Measurements from ENCODE around the gene C1QTNF7.

C1QTNF7 gene

DNA sequence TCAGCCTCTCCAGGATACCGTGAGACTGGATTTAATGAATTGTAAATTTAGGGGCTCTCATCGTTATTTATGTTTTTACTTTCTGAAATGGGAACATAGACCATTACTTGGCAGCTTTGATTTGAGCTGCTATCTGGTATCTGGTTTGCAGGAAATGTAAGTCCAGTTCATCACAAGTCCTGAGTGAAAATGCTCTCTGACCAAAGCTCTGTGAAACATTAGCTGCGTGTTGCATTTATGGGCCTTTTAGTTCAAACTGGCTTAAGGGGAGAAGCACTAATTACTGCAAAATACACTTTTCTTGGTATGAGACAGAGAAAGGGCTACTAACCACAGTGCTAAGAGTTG is 42.3 kb downstream of the C1QTNF7 start:
- Histone ChIP-seq H3K4me2 (ENCODE audit: low read length) (no peak overlapping the region), H3K27ac (ENCODE audit: low read depth, low read length) (no peak overlapping the region)
- no peak for TF ChIP-seq EZH2phosphoT487 (IDR thresholded peaks at IDR 0.05; ENCODE audit: borderline replicate concordance, low read length)
- TF ChIP-seq, protein P1, sequence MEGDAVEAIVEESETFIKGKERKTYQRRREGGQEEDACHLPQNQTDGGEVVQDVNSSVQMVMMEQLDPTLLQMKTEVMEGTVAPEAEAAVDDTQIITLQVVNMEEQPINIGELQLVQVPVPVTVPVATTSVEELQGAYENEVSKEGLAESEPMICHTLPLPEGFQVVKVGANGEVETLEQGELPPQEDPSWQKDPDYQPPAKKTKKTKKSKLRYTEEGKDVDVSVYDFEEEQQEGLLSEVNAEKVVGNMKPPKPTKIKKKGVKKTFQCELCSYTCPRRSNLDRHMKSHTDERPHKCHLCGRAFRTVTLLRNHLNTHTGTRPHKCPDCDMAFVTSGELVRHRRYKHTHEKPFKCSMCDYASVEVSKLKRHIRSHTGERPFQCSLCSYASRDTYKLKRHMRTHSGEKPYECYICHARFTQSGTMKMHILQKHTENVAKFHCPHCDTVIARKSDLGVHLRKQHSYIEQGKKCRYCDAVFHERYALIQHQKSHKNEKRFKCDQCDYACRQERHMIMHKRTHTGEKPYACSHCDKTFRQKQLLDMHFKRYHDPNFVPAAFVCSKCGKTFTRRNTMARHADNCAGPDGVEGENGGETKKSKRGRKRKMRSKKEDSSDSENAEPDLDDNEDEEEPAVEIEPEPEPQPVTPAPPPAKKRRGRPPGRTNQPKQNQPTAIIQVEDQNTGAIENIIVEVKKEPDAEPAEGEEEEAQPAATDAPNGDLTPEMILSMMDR (IDR thresholded peaks at IDR 0.05; ENCODE audit: low read depth, low read length, poor library complexity, severe bottlenecking): no peak

DNA sequence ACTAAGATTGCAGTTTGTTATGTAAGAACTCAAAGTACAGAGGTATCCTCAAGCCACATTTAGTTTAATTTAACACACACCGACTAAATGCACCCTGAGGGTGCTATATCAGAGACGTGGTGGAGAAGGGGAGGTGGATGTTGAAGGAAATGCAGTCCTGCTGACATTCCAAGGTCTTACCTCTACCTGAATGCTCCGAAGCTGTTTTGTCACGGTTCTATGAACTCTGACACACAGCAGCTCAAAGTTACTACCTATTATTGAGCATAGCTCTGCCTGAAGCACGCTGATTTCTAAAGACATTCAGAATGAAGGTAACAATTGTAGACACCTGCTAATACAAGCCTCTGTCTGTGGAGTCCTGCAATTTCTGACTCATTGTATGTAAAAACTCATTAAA is 48.6 kb downstream of the C1QTNF7 start:
- Histone ChIP-seq H3K9me3 (ENCODE audit: control insufficient read depth, insufficient read depth, low read length) (no peaks in the 10 kb centered on the region), H3K4me1 (ENCODE audit: control insufficient read depth, low read length) (0 out of 2 replicates have a peak, but pooled peaks cover 2% of the 10 kb centered on the region), H3K79me2 (ENCODE audit: control insufficient read depth, low read length) (no peaks in the 10 kb centered on the region), H3K27me3 (ENCODE audit: control insufficient read depth, low read length) (peaks cover 7% of the 10 kb centered on the region), H3F3A (ENCODE audit: control insufficient read depth, insufficient read depth) (no peaks in the 10 kb centered on the region), H3K4me3 (ENCODE audit: low read length) (no peak overlapping the region), H3K27ac (ENCODE audit: low read depth, low read length) (no peak overlapping the region), H3K36me3 (ENCODE audit: control insufficient read depth, low read length) (no peaks in the 10 kb centered on the region), H4K20me1 (ENCODE audit: control insufficient read depth, insufficient read depth, low read depth, low read length) (no peaks in the 10 kb centered on the region), H3K4me2 (ENCODE audit: low read length) (no peak overlapping the region), H3K9me2 (replicated peaks; ENCODE audit: control insufficient read depth, low read length) (no peaks in the 10 kb centered on the region)
- TF ChIP-seq EZH2phosphoT487 (IDR thresholded peaks at IDR 0.05; ENCODE audit: borderline replicate concordance, low read length): no peak
- TF ChIP-seq, protein P1 (IDR thresholded peaks at IDR 0.05; ENCODE audit: low read depth, low read length, poor library complexity, severe bottlenecking): no peak

More for the DNA sequence above, 42.3 kb downstream of the C1QTNF7 start:
- Histone ChIP-seq H3K79me2 (ENCODE audit: control insufficient read depth, low read length) (no peaks in the 10 kb centered on the region), H3K9me2 (replicated peaks; ENCODE audit: control insufficient read depth, low read length) (no peaks in the 10 kb centered on the region), H3K36me3 (ENCODE audit: control insufficient read depth, low read length) (no peaks in the 10 kb centered on the region), H4K20me1 (ENCODE audit: control insufficient read depth, insufficient read depth, low read depth, low read length) (no peaks in the 10 kb centered on the region), H3K4me1 (ENCODE audit: control insufficient read depth, low read length) (no peaks in the 10 kb centered on the region; the same call in 1 of the 2 replicates), H3F3A (ENCODE audit: control insufficient read depth, insufficient read depth) (no peaks in the 10 kb centered on the region), H3K9me3 (ENCODE audit: control insufficient read depth, insufficient read depth, low read length) (no peaks in the 10 kb centered on the region), H3K4me3 (ENCODE audit: low read length) (no peak overlapping the region), H3K27me3 (ENCODE audit: control insufficient read depth, low read length) (peaks cover 56% of the 10 kb centered on the region)

DNA sequence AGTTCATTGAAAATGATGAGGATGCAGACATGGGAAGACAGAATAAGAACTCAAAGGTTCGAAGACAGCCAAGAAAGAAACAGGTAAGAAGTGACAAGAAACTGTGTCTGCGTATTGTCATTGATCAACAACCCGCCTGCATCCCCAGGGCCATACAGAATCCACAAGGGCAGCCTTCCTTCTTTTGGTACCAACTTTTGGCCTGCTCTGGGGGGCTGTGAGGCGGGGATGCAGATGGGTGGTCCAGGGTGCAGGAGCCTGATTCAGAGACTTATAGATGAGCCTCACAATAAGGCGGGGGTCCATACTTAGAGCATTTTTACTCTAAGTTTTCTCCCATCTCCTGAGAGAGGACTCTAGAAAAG is 50.9 kb downstream of the C1QTNF7 start:
- Histone ChIP-seq H3K4me3 (ENCODE audit: low read length) (no peak overlapping the region), H3K9me2 (replicated peaks; ENCODE audit: control insufficient read depth, low read length) (no peaks in the 10 kb centered on the region), H4K20me1 (ENCODE audit: control insufficient read depth, insufficient read depth, low read depth, low read length) (no peaks in the 10 kb centered on the region), H3K27me3 (ENCODE audit: control insufficient read depth, low read length) (no peaks in the 10 kb centered on the region), H3F3A (ENCODE audit: control insufficient read depth, insufficient read depth) (no peaks in the 10 kb centered on the region), H3K36me3 (ENCODE audit: control insufficient read depth, low read length) (no peaks in the 10 kb centered on the region), H3K79me2 (ENCODE audit: control insufficient read depth, low read length) (no peaks in the 10 kb centered on the region), H3K4me1 (ENCODE audit: control insufficient read depth, low read length) (0 out of 2 replicates have a peak, but pooled peaks cover 2% of the 10 kb centered on the region), H3K27ac (ENCODE audit: low read depth, low read length) (no peak overlapping the region), H3K9me3 (ENCODE audit: control insufficient read depth, insufficient read depth, low read length) (no peaks in the 10 kb centered on the region), H3K4me2 (ENCODE audit: low read length) (no peak overlapping the region)
- TF ChIP-seq, protein P1 (IDR thresholded peaks at IDR 0.05; ENCODE audit: low read depth, low read length, poor library complexity, severe bottlenecking): no peak
- TF ChIP-seq EZH2phosphoT487 (IDR thresholded peaks at IDR 0.05; ENCODE audit: borderline replicate concordance, low read length): no peak
